Erythroblast (primary cell): ENCODE data around the gene CACNA1C.

Experiments used
- GATA1 ChIP-seq: IDR thresholded peaks from 2 replicates; pipeline ENCODE4 v1.6.1; 2011; ENCODE audit warnings: low read depth, mild to moderate bottlenecking, control low read depth, low read length, moderate library complexity
- POLR2A ChIP-seq: IDR thresholded peaks from 2 replicates; pipeline ENCODE4 v1.6.1; 2011; ENCODE audit warnings: mild to moderate bottlenecking, low read length

GRCh38 chr12:2634471-2634870 lies 581.7 kb downstream of the CACNA1C start:
- no peak for TF ChIP-seq POLR2A
- no peak for TF ChIP-seq GATA1
